HG03571 (cell line): Measurements from ENCODE around the gene CTRB1.

ENCODE experiments used
- ATAC-seq: cut with Tn5 transposase; IDR thresholded peaks from one replicate; pipeline ENCODE4 v1.9.1; 2021; ENCODE audit not compliant: unreplicated experiment

Gene CTRB1

DNA sequence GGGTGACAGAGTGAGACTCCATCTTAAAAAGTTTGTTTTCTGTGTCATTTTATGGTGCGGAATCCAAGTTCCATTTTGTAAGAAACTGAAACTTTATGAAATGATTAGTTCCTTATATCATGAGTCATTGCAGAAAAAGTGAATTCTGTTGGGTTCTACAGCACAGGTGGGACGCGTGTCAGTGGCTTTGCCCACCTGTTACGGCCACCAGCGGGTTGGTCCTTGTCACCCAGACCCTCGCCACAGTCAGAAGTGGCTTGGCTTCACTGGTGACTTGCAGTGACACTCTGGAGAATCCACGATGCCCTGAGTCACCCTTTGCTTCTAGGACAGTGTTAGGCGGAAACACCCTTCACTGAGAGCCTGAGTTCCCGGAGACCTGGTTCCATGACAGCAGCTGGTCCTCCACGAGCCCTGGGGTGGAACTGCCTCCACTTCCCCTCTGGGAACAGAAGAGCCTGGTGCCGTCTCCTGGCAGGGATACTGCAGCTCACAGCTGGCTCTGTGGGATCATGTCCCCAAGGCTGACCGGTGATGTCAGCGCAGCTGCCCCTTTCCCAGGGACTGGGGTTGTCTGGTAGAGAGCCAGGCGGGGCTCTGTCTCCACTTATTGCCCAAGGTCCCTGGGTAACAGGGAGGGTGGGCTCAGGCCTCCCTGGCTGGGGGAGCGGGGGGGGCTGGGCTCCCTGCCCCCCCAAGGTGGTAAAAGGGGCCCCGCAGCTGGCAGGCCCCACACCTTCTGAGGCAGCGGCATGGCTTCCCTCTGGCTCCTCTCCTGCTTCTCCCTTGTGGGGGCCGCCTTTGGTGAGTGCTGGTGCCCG lies at the start of gene CTRB1:
TSS of gene CTRB1 (plus strand) at position 733 of the 821 bp plus-strand sequence. CDS start at position 753, 20 bp downstream.
- ATAC-seq, result peak; percentile 53

DNA sequence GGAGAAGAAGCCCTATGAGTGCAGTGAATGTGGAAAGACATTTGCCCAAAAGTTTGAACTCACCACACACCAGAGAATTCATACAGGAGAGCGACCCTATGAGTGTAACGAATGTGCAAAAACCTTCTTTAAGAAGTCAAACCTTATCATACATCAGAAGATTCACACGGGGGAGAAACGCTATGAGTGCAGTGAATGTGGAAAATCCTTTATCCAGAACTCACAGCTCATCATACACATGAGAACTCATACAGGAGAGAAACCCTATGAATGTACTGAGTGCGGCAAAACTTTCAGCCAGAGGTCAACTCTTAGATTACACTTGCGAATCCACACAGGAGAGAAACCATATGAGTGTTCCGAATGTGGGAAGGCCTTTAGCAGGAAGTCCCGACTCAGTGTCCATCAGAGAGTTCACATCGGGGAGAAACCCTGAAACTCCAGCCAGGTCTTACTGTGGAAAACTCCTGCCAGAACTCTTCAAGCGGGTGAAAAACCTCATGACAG lies 48.8 kb upstream of the CTRB1 start:
- no peak for ATAC-seq

- ATAC-seq, result no peak
These were observed 46.2 kb upstream of the CTRB1 start for GRCh38 chr16:75172578-75172977.

DNA sequence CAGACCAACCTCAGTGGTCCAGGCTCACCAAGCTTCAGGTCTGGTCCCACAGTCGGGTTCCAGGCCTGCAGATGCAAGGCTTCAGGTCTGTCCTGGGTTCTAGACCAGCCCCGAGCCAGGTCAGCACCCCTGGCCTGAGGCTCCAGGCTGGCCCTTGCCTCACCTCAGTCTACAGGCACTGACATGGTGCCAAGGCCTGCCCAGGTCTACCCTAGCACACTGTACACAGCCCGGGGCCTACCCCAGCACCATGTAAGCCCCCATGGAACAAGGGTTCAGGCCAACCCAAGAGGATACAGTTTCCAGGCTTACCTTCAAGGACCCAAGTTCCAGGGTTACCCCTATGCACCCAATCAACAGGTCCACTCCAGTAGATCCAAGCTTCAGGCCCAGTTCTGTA lies 43.7 kb upstream of the CTRB1 start:
- ATAC-seq, result no peak

DNA sequence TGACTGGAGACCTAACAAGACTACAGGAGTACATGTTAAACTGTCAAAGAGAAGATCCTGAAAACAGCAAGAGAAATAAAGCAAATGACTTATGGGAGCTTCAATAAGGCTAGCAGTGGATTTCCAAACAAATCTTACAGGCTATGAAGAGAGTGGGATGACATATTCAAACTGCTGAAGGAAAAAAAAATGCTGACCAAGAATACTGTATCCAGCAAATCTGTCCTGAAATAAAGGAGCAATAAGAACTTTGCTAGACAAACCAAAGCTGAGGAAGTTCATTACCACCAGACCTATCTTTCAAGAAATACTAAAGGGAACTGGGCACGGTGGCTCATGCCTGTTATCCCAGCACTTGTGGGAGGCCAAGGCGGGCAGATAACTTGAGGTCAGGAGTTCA lies 41.9 kb upstream of the CTRB1 start:
- no peak for ATAC-seq

- ATAC-seq, result no peak
These were observed 39.6 kb upstream of the CTRB1 start for GRCh38 chr16:75179208-75179607.

DNA sequence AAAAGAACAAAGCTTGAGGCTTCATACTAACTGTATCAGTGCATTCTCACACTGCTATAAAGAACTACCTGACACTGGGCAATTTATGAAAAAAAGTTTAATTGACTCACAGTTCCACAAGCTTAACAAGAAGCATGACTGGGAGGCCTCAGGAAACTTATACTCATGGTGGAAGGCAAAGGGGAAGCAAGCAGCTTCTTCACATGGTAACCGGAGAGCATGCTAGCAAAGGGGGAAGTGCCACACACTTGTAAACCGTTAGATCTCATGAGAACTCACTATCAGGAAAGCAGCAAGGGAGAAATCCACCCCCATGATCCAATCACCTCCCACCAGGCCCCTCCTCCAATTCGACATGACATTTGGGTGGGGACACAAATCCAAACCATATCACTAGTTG lies 37.2 kb upstream of the CTRB1 start:
- no peak for ATAC-seq

- ATAC-seq, result no peak
These were observed 29.8 kb upstream of the CTRB1 start for GRCh38 chr16:75188832-75189477.

DNA sequence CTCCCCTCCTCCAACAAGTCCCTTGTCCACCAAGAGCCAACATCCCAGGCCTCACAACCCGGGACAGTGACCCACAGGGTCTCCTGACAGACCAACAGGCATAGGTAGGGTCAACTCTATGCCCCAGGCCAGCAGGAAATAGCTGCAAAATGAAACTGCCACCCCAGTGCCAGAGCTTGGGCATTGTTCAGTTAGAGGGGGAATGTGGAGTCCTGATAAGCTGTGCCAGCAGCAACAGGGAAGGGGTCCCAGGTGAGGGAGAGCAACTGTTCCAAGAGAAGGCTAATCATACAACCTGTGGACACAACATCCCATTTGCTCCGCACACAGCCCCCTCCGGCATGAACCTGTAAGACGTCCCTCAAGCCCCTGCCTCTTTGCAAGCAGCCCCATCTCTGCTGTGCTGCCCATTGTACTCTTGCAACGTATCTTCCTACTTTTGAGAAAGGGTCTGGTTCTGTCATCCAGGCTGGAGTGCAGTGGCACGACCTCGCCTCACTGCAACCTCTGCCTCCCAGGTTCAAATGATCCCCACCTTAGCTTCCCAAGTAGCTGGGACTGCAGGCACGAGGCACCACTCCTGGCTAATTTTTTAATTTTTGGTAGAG lies 29.0 kb upstream of the CTRB1 start:
- no peak for ATAC-seq

- ATAC-seq, result no peak
These were observed 26.1 kb upstream of the CTRB1 start for GRCh38 chr16:75192606-75193264.

DNA sequence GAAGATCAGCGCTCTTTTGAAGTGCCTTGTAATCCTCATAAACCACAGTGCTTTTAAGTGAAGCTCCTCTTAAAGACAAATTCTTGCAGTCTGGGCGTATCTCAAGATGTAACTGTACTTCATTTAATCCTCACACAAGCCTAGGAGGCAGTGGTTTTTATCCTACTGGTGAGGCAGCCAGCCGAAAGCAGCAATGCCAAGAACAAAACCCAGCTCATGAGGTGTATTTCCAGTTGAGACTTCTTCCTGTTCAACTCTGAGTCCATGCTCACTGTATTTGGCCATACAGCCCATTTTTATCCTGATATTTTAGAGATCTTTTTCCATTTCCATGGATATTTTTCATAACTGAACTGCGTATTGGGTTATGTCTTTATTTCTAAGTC lies 25.5 kb upstream of the CTRB1 start:
- no peak for ATAC-seq

- ATAC-seq, result no peak
These were observed 24.9 kb upstream of the CTRB1 start for GRCh38 chr16:75193730-75194444.

DNA sequence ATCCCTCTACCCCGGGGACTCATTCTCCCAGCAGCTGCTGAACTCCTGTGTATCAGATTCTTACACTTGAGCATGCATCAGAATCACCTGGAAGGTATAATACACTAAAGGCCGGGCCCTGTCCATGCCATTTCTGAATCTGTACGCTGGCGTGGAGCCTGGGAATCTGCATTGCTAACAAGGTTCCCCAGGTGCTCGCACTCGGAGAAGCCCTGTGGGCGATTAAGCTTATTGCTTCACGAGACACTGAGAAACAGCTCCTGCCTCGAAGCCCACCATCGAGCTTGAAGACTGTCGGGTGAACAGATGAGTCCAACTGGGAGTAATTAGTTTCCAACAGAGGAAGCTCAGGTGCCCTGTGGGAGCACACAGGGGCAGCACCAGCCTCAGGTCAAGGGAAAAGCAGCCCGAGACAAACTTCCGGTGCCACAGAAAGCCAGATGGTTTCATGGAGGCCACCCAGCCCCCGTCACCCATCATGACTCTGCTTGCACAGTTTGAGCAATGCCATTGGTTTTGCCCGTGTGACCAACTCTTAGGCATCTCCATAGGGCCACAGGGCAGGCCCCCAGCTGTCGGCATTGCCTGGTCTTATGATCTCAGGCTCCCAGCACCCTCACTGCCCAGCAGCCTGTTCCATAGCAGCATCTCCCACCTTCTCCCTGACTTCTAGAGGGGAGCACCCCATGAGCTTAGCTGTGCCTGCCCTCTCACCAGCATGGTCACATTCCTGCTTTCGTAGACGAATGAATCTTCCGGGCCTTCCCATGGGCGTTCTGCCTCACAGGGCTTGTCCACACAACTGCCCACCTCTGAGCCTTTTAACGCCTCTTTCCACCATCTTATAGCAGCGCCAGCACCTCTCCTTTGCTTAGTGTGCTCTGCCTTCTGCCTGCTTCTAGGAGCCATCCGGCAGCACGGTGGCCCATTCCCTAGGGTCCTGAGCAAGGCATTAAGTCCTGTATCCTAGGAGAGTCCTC lies 22.7 kb upstream of the CTRB1 start:
- no peak for ATAC-seq

- no peak for ATAC-seq
These were observed 22.0 kb upstream of the CTRB1 start for GRCh38 chr16:75196836-75197235.

DNA sequence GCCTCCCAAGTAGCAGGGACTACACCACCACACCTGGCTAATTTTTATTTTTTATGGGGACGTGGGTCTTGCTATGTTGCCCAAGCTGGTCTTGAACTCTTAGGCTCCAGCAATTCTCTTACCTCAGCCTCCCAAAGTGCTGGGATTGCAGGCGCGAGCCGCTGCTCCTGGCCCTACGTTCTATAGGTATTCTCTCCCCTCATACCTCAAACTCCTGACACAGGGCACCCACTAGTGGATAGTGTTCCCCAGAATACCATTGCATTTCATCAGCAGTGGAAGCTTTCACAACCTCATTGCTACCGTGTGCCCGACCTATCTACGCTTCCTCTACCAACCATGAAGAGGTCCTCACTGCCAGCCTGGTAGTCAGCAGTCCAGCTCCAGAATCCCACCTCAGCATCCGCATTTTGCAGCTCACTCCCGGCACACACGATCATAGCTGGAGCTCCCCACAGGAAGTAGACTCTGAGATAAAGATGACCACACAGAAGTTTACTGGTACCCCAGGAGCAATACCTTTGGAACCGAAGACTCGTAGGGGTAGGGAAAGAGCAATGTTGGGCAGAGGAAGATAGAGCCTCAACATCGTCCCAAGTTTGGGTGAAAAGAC lies 21.2 kb upstream of the CTRB1 start:
- ATAC-seq, result no peak

DNA sequence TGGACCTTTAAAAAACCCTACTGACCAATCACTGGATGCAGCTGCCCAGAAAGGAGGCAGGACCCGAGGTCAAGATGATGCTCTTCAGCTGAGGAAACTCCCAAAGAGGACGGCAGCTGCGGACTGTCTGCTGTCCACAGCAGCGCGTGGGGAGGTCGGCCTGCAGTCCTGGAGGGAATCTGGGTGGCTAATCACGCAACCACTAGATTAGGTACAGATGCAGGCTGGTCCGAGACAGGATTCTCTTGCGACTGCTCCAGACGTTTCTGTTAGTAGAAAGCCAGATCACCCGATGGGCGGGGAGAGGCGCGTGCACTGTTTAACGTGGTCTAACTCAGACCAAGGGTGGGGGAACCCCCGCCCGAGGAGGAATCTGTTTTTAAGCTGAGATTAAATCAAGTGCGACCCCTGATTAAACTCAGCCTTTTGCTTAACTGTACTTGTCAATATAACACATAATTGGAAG lies 20.6 kb upstream of the CTRB1 start:
- ATAC-seq, result no peak

GRCh38 chr16:75202069-75202590 lies 16.7 kb upstream of the CTRB1 start:
- ATAC-seq, result no peak

DNA sequence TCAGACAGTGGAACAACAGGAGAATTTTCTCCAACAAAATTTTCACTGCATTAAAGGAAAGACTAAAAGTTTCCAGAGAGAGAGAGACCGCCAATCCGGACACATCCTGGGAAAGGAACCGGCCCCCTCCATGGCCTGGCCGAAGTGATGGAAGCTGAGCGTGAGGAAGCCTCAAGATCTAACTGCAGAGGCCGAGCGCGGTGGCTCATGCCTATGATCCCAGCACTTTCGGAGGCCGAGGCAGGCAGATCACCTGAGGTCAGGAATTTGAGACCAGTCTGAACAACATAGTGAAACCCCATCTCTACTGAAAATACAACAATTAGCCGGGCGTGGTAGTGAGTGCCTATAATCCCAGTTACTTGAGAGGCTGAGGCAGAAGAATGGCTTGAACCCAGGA lies 15.7 kb upstream of the CTRB1 start:
- ATAC-seq, result no peak
